PC-9 (cell line): ENCODE data around the gene MATK. TPM values are rescaled to one million over a fixed set of nuclear protein-coding genes. Genes with fewer than 3 reads are reported as not detected.

Experiments
- BruUV-seq: library from RNA; stranded (reverse); fragments of 400-500 nt; replicated peaks from 2 replicates; lab custom pipeline; 2021; lab: Mats Ljungman, UMichigan
- CTCF ChIA-PET: fragments of 300-600 bp; sonication (Branson Sonifier 250); formaldehyde crosslinking; loops from one replicate; lab custom pipeline; 2022; ENCODE audit warnings: antibody characterized with exemption; lab: Charles Lee
- POLR2A ChIA-PET: fragments of 300-600 bp; sonication (Branson Sonifier 250); formaldehyde crosslinking; loops from one replicate; lab custom pipeline; 2022; ENCODE audit warnings: antibody characterized with exemption; ENCODE audit not compliant: unreplicated experiment; lab: Charles Lee
- DNase-seq, 2 experiments: peaks; one replicate each; pipeline versions ENCODE4 v3.0.0 to v3.0.0-alpha.2; 2015 to 2022; ENCODE audit warnings: mixed read lengths in 1 of 2
- H2AFZ ChIP-seq: fragments of 200-600 bp; sonication (generic); 2 replicates; pipeline ENCODE4 v1.8.1; 2017; ENCODE audit warnings: antibody characterized with exemption
- H3F3A ChIP-seq: fragments of 200-600 bp; sonication (generic); 2 replicates; pipeline ENCODE4 v1.8.1; 2017; ENCODE audit warnings: antibody characterized with exemption, mild to moderate bottlenecking, low read depth; ENCODE audit not compliant: insufficient read depth
- H3K27ac ChIP-seq: fragments of 200-600 bp; sonication (generic); 2 replicates; pipeline ENCODE4 v1.6.1; 2016; ENCODE audit warnings: mixed run types
- H3K27me3 ChIP-seq: fragments of 200-600 bp; sonication (generic); 2 replicates; pipeline ENCODE4 v1.6.1; 2016; ENCODE audit warnings: low read depth, mixed run types; ENCODE audit not compliant: insufficient read depth
- H3K36me3 ChIP-seq: fragments of 200-600 bp; sonication (generic); 2 replicates; pipeline ENCODE4 v1.6.1; 2016; ENCODE audit warnings: low read depth, mixed run types
- H3K4me1 ChIP-seq: fragments of 200-600 bp; sonication (generic); replicated peaks from 2 replicates; pipeline ENCODE4 v1.6.1; 2016; ENCODE audit warnings: mixed run types; ENCODE audit not compliant: insufficient read depth
- H3K4me2 ChIP-seq: fragments of 200-600 bp; sonication (generic); 2 replicates; pipeline ENCODE4 v1.6.1; 2017; ENCODE audit warnings: mixed run types
- H3K4me3 ChIP-seq: fragments of 200-600 bp; sonication (generic); 2 replicates; pipeline ENCODE4 v1.6.1; 2016; ENCODE audit warnings: mixed run types
- H3K79me2 ChIP-seq: fragments of 200-600 bp; sonication (generic); 2 replicates; pipeline ENCODE4 v1.6.1; 2017; ENCODE audit warnings: low read depth, mixed run types
- H3K9me2 ChIP-seq: fragments of 200-600 bp; sonication (generic); 2 replicates; pipeline ENCODE4 v1.8.1; 2017; ENCODE audit warnings: mild to moderate bottlenecking; ENCODE audit not compliant: insufficient read depth
- H3K9me3 ChIP-seq: fragments of 200-600 bp; sonication (generic); 2 replicates; pipeline ENCODE4 v1.8.1; 2016; ENCODE audit warnings: low read depth; ENCODE audit not compliant: insufficient read depth
- H4K20me1 ChIP-seq: fragments of 200-600 bp; sonication (generic); 2 replicates; pipeline ENCODE4 v1.8.1; 2017; ENCODE audit not compliant: insufficient read depth
- EZH2 ChIP-seq: fragments of 200-600 bp; sonication (generic); IDR thresholded peaks from 2 replicates; pipeline ENCODE4 v1.8.0; 2017; ENCODE audit warnings: antibody characterized with exemption, low read depth
- intact Hi-C: fragments of 100-400 bp; cut with micrococcal nuclease; formaldehyde crosslinking; loops from one replicate; pipeline ENCODE4 v1.10.0; 2022; ENCODE audit not compliant: unreplicated experiment
- total RNA-seq: library from RNA; stranded (reverse); gene quantifications from 2 replicates; pipeline ENCODE4 v1.2.3, GENCODE V29; 2021
- TF ChIP-seq, protein P1 (sequence below): fragments of 200-600 bp; sonication (generic); conservative IDR thresholded peaks from 2 replicates; pipeline ENCODE4 v1.6.1; 2017; ENCODE audit warnings: mixed run types, antibody characterized with exemption, mild to moderate bottlenecking, moderate library complexity

MATK gene
- total RNA-seq, 1 experiment from 2014 or later = not detected

DNA sequence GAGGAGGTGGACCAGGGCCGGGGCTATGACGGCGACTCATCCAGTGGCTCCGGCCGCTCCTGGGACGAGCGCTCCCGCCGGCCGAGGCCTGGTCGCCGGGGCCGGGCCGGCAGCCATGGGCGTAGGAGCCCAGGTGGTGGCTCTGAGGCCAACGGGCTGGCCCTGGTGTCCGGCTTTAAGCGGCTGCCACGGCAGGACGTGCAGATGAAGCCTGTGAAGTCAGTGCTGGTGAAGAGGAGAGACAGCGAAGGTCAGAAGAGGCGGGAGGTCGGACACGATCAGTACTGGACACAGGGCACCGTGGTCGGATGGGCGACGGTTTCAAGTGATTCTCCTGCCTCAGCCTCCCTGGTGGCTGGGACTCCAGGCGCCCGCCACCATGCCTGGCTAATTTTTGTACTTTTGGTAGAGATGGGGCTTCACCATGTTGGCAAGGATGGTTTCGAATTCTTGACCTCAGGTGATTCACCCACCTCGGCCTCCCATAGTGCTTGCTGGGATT, 55.7 kb downstream of the MATK start:
- ChIA-PET CTCF (no interaction called here), POLR2A (no interaction called here)
- H3K27me3 ChIP-seq = no peaks in the 10 kb centered on the region
- H3K79me2 ChIP-seq = 0 out of 2 replicates have a peak, but pooled peaks cover 5% of the 10 kb centered on the region
- H4K20me1 ChIP-seq = no peaks in the 10 kb centered on the region
- H3K9me3 ChIP-seq = no peaks in the 10 kb centered on the region
- BruUV-seq = no TSS peak
- peaks cover 7% of the 10 kb centered on the region; the same call in 1 of the 2 replicates for H3F3A ChIP-seq
- H3K36me3 ChIP-seq = no peaks in the 10 kb centered on the region
- no peaks in the 10 kb centered on the region for H3K9me2 ChIP-seq
- peaks cover 11% of the 10 kb centered on the region for H3K4me1 ChIP-seq
- no peak overlapping the region for H2AFZ ChIP-seq
- no peak overlapping the region for H3K4me2 ChIP-seq
- intact Hi-C loops = no loop called here
- no peak for DNase-seq
- H3K27ac ChIP-seq = no peak overlapping the region
- H3K4me3 ChIP-seq = no peak overlapping the region
- TF ChIP-seq, protein P1, sequence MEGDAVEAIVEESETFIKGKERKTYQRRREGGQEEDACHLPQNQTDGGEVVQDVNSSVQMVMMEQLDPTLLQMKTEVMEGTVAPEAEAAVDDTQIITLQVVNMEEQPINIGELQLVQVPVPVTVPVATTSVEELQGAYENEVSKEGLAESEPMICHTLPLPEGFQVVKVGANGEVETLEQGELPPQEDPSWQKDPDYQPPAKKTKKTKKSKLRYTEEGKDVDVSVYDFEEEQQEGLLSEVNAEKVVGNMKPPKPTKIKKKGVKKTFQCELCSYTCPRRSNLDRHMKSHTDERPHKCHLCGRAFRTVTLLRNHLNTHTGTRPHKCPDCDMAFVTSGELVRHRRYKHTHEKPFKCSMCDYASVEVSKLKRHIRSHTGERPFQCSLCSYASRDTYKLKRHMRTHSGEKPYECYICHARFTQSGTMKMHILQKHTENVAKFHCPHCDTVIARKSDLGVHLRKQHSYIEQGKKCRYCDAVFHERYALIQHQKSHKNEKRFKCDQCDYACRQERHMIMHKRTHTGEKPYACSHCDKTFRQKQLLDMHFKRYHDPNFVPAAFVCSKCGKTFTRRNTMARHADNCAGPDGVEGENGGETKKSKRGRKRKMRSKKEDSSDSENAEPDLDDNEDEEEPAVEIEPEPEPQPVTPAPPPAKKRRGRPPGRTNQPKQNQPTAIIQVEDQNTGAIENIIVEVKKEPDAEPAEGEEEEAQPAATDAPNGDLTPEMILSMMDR = no peak
- TF ChIP-seq EZH2 = no peak

Other genes starting within 250 kb of the MATK start
- gene TEKTIP1, start 247.2 kb downstream of the MATK start, total RNA-seq = 4.7 and 4.9 TPM in 2 replicates
- 62.0 and 70.0 TPM in 2 replicates for gene MFSD12, start 228.8 kb downstream of the MATK start, total RNA-seq
- 115 and 136 TPM in 2 replicates for gene HMG20B, start 213.4 kb downstream of the MATK start, total RNA-seq
- 0.13 TPM in 1 of 2 replicates, not detected in the other for gene GIPC3, start 200.9 kb downstream of the MATK start, total RNA-seq
- 0.38 TPM in 1 of 2 replicates, not detected in the other for gene TBXA2R, start 179.5 kb downstream of the MATK start, total RNA-seq
- gene CACTIN, start 159.6 kb downstream of the MATK start, total RNA-seq = 17.2 and 18.6 TPM in 2 replicates
- 19.1 and 20.0 TPM in 2 replicates for gene PIP5K1C, start 85.9 kb downstream of the MATK start, total RNA-seq
- 56.8 and 71.5 TPM in 2 replicates for gene TJP3, start 78.0 kb downstream of the MATK start, total RNA-seq
- gene APBA3, start 24.7 kb downstream of the MATK start, total RNA-seq = 16.0 and 22.1 TPM in 2 replicates
- 31.6 and 42.0 TPM in 2 replicates for gene MRPL54, start 23.7 kb downstream of the MATK start, total RNA-seq
- gene RAX2, start 14.2 kb downstream of the MATK start, total RNA-seq = not detected in 2 replicates
- not detected in 2 replicates for gene ZFR2, start 82.7 kb upstream of the MATK start, total RNA-seq
- not detected in 2 replicates for gene ATCAY, start 94.3 kb upstream of the MATK start, total RNA-seq
- gene NMRK2, start 146.7 kb upstream of the MATK start, total RNA-seq = not detected in 2 replicates
- gene DAPK3, start 184.7 kb upstream of the MATK start, total RNA-seq = 38.1 and 46.5 TPM in 2 replicates
- 1,471 and 1,742 TPM in 2 replicates for gene EEF2, start 199.1 kb upstream of the MATK start, total RNA-seq
- gene PIAS4, start 221.4 kb upstream of the MATK start, total RNA-seq = 25.5 and 26.5 TPM in 2 replicates